ENCODE measurements around the gene ZBED3.

Gene ZBED3

DNA sequence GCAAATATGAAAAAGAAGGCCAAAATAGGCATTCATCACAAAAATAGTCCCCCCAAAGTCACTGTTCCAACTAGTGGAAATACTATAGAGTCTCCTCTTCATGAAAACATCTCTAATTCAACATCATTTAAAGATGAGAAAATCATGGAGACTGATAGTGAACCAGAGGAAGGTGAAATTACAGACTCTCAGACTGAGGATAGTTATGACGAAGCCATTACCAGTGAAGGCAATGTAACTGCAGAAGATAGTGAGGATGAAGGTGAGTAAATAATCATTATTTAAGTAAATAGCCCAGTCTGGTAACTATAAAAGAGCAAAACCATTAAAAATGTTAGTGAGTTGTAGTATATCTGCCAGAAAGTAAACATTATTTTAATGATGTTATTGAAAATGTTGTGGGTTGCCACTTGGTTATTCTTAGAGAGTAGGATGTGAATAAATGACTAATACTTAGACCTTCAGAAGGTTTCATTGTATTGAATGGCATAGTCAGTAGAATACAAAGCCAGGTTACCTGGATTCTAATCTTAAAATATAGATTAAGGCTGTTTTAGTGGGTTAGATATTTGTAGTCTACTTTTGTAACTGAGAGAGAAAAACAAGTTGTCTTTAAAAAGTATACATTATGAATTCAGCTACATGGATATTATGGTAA is 40.5 kb downstream of the ZBED3 start:
- DNase-seq (ENCODE audit: extremely low read depth, insufficient read length), result no peak
- H3K36me3 ChIP-seq (ENCODE audit: control insufficient read depth, insufficient read depth, low read length), result peaks cover 2% of the 10 kb centered on the region
- no peaks in the 10 kb centered on the region for H3K27me3 ChIP-seq (replicated peaks; ENCODE audit: control insufficient read depth, insufficient read depth, low read length)
- TF ChIP-seq CTCF (IDR thresholded peaks at IDR 0.05; ENCODE audit: insufficient read depth, low read length, poor library complexity, severe bottlenecking), result no peak
- H3K4me3 ChIP-seq (replicated peaks; ENCODE audit: low read depth, low read length), result no peak overlapping the region

DNA sequence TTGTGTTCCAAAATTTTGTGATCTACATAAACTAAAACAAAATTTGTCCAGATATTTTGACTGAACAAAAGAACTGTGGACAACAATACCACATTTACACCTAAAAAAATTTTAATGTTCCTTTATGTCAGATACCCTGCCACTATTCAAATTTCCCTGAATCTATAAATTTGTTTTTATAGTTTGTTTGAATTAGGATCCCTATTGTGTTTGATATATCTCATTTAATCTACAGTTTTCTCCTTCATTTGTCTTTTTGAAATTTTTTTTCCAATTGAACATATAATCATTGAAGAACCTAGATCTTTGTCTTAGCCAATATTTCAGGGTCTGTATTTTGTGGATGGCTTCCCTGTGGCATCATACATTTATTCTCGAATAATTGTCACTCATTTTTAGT is 51.1 kb downstream of the ZBED3 start:
- H3K4me3 ChIP-seq (replicated peaks; ENCODE audit: low read depth, low read length), result no peak overlapping the region
- no peaks in the 10 kb centered on the region for H3K27me3 ChIP-seq (replicated peaks; ENCODE audit: control insufficient read depth, insufficient read depth, low read length)
- no peaks in the 10 kb centered on the region; the same call in 1 of the 2 replicates for H3K36me3 ChIP-seq (ENCODE audit: control insufficient read depth, insufficient read depth, low read length)
- TF ChIP-seq CTCF (IDR thresholded peaks at IDR 0.05; ENCODE audit: insufficient read depth, low read length, poor library complexity, severe bottlenecking), result no peak
- DNase-seq (ENCODE audit: extremely low read depth, insufficient read length), result no peak

DNA sequence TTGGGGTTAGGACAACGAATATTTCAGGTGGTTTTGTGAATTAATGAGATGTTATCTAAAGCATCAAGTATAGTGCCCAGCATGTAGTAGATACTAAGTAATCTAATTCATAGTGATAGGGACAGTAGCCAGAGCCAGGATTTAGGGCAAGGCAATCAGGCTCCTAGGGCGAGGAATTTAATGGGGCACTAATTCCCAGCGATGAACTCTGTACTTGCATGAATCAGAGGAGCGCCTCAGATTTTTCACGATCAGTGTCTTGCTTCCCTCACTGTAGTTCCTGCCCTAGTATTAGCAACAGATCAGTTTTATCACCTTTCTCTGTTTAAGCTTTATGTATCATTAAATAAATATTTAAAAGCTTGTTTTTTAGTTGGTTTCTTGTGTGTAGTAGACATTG is 53.7 kb downstream of the ZBED3 start:
- no peak for TF ChIP-seq CTCF (IDR thresholded peaks at IDR 0.05; ENCODE audit: insufficient read depth, low read length, poor library complexity, severe bottlenecking)
- Histone ChIP-seq H3K4me3 (replicated peaks; ENCODE audit: low read depth, low read length) (no peak overlapping the region), H3K36me3 (ENCODE audit: control insufficient read depth, insufficient read depth, low read length) (no peaks in the 10 kb centered on the region; the same call in 1 of the 2 replicates), H3K27me3 (replicated peaks; ENCODE audit: control insufficient read depth, insufficient read depth, low read length) (no peaks in the 10 kb centered on the region)
- DNase-seq (ENCODE audit: extremely low read depth, insufficient read length), result no peak

GRCh38 chr5:77032635-77033034 is 54.5 kb downstream of the ZBED3 start:
- no peak for DNase-seq (ENCODE audit: extremely low read depth, insufficient read length)
- Histone ChIP-seq H3K27me3 (replicated peaks; ENCODE audit: control insufficient read depth, insufficient read depth, low read length) (no peaks in the 10 kb centered on the region), H3K4me3 (replicated peaks; ENCODE audit: low read depth, low read length) (no peak overlapping the region), H3K36me3 (ENCODE audit: control insufficient read depth, insufficient read depth, low read length) (no peaks in the 10 kb centered on the region; the same call in 1 of the 2 replicates)
- TF ChIP-seq CTCF (IDR thresholded peaks at IDR 0.05; ENCODE audit: insufficient read depth, low read length, poor library complexity, severe bottlenecking), result no peak

DNA sequence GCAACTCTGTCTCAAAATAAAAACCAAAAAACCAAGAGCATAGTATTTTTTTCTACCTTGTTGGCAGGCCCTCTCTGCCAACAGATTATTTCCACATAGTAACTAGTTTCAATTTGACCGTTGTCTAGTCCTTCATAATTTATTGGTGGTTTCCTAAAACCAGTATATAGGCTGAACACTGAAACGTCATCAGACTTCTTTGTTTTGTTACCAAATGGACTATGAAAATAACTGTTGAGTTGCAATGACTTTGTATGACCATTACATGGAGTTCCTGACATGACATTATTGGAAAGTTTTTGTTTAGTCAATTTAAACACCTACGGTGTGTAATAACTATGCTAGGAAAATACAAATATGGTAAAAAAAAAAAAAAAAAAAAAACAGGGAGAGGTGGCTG is 55.2 kb downstream of the ZBED3 start:
- no peaks in the 10 kb centered on the region for H3K36me3 ChIP-seq (ENCODE audit: control insufficient read depth, insufficient read depth, low read length)
- no peak for DNase-seq (ENCODE audit: extremely low read depth, insufficient read length)
- TF ChIP-seq CTCF (IDR thresholded peaks at IDR 0.05; ENCODE audit: insufficient read depth, low read length, poor library complexity, severe bottlenecking), result no peak
- H3K27me3 ChIP-seq (replicated peaks; ENCODE audit: control insufficient read depth, insufficient read depth, low read length), result no peaks in the 10 kb centered on the region
- H3K4me3 ChIP-seq (replicated peaks; ENCODE audit: low read depth, low read length), result no peak overlapping the region

All from GM06990 (cell line).